Fibroblast of lung (primary cell): Measurements from ENCODE around the gene DMBX1. TPM values are rescaled to one million over a fixed set of nuclear protein-coding genes. Genes with fewer than 3 reads are reported as not detected.

Source experiments
- DNase-seq, 2 donors: peaks; one replicate each; pipeline versions ENCODE4 v3.0.0 to v3.0.0-alpha.2; 2010; ENCODE audit warnings: low read depth in 2 of 2
- H2AFZ ChIP-seq: 2 replicates; pipeline ENCODE4 v1.5.1; 2012; ENCODE audit warnings: low read length, control low read depth, inconsistent platforms
- H3K27ac ChIP-seq: 2 replicates; pipeline ENCODE4 v1.5.1; 2011; ENCODE audit warnings: low read length, control low read depth; ENCODE audit not compliant: insufficient read depth
- H3K27me3 ChIP-seq: 2 replicates; pipeline ENCODE4 v1.5.1; 2011; ENCODE audit warnings: mild to moderate bottlenecking, low read length; ENCODE audit not compliant: control insufficient read depth, insufficient read depth
- H3K36me3 ChIP-seq: 2 replicates; pipeline ENCODE4 v1.5.1; 2011; ENCODE audit warnings: low read length; ENCODE audit not compliant: control insufficient read depth, insufficient read depth
- H3K4me1 ChIP-seq: 2 replicates; pipeline ENCODE4 v1.5.1; 2011; ENCODE audit warnings: low read length; ENCODE audit not compliant: control insufficient read depth, insufficient read depth; ENCODE audit errors: extremely low read depth
- H3K4me2 ChIP-seq: 2 replicates; pipeline ENCODE4 v1.5.1; 2011; ENCODE audit warnings: low read length, control low read depth; ENCODE audit not compliant: insufficient read depth; ENCODE audit errors: extremely low read depth
- H3K4me3 ChIP-seq, 4 experiments: fragments of 200-600 bp in 1 of 4; sonication (generic) in 1 of 4; replicated peaks in 1 of 4; 2 replicates each; pipeline ENCODE4 v1.5.1; 2011 to 2016; ENCODE audit warnings: low read length in 4 of 4, low read depth in 3 of 4, mild to moderate bottlenecking in 3 of 4, control low read depth in 2 of 4, inconsistent platforms in 1 of 4, mixed read lengths in 1 of 4; ENCODE audit not compliant: insufficient read depth in 1 of 4; ENCODE audit errors: control extremely low read depth in 1 of 4
- H3K79me2 ChIP-seq: 2 replicates; pipeline ENCODE4 v1.5.1; 2012; ENCODE audit warnings: mild to moderate bottlenecking, low read length, inconsistent platforms; ENCODE audit not compliant: control insufficient read depth, insufficient read depth
- H3K9ac ChIP-seq: 2 replicates; pipeline ENCODE4 v1.5.1; 2011; ENCODE audit warnings: mild to moderate bottlenecking, low read length, control low read depth; ENCODE audit not compliant: insufficient read depth
- H3K9me3 ChIP-seq: 2 replicates; pipeline ENCODE4 v1.5.1; 2012; ENCODE audit warnings: low read depth, low read length; ENCODE audit not compliant: control insufficient read depth, insufficient read depth
- H4K20me1 ChIP-seq: 2 replicates; pipeline ENCODE4 v1.5.1; 2011; ENCODE audit warnings: low read length; ENCODE audit not compliant: control insufficient read depth, insufficient read depth; ENCODE audit errors: extremely low read depth
- CTCF ChIP-seq, 2 donors: IDR thresholded peaks in 1 of 2; conservative IDR thresholded peaks in 1 of 2; 1 replicate in 1 of 2; 2 replicates in 1 of 2; pipeline ENCODE4 v1.5.1; 2011 to 2012; ENCODE audit warnings: low read length in 2 of 2, control low read depth in 1 of 2, inconsistent platforms in 1 of 2, low read depth in 1 of 2, mild to moderate bottlenecking in 1 of 2
- EZH2 ChIP-seq: IDR thresholded peaks from 2 replicates; pipeline ENCODE4 v1.5.1; 2012; ENCODE audit warnings: low read length, control low read depth, mild to moderate bottlenecking; ENCODE audit errors: missing control alignments
- polyA plus RNA-seq, 2 donors: library from polyadenylated mRNA; depleted of rRNA in 1 of 2; stranded (reverse) in 1 of 2; unstranded in 1 of 2; fragments of >200 nt; gene quantifications; 2 replicates each; pipeline ENCODE4 v1.2.1, GENCODE V29; 2011 to 2012; ENCODE audit warnings: missing spikeins in 1 of 2
- total RNA-seq: library from RNA; depleted of rRNA; stranded (reverse); fragments of >200 nt; gene quantifications from 2 replicates; pipeline ENCODE4 v1.2.1, GENCODE V29; 2014

The DMBX1 gene
- total and polyA plus RNA-seq, 2 donors (not counting 1 experiment from before 2014, with no cell fraction given), result not detected

GRCh38 chr1:46497020-46497419, 7.4 kb downstream of the DMBX1 start:
- no peaks in the 10 kb centered on the region for H3K79me2 ChIP-seq
- H3K27ac ChIP-seq, result no peak overlapping the region
- no peaks in the 10 kb centered on the region for H3K4me1 ChIP-seq
- no peak overlapping the region for H3K9ac ChIP-seq
- H3K4me2 ChIP-seq, result no peak overlapping the region
- H3K27me3 ChIP-seq, result peaks cover 21% of the 10 kb centered on the region
- H2AFZ ChIP-seq, result no peak overlapping the region
- no peak for DNase-seq
- no peaks in the 10 kb centered on the region for H3K9me3 ChIP-seq
- H4K20me1 ChIP-seq, result peaks cover 3% of the 10 kb centered on the region
- no peak overlapping the region for H3K4me3 ChIP-seq
- TF ChIP-seq CTCF (conservative IDR thresholded peaks at IDR 0.05 in 1 of 2, IDR thresholded peaks at IDR 0.05 in 1 of 2; ENCODE audit: low read depth in 1 of 2, low read length in 2 of 2) (no peak), EZH2 (no peak)
- no peaks in the 10 kb centered on the region for H3K36me3 ChIP-seq

- Histone ChIP-seq H3K27ac (no peak overlapping the region), H4K20me1 (peaks cover 1% of the 10 kb centered on the region), H2AFZ (no peak overlapping the region), H3K36me3 (no peaks in the 10 kb centered on the region), H3K79me2 (no peaks in the 10 kb centered on the region), H3K27me3 (peaks cover 17% of the 10 kb centered on the region), H3K9ac (no peak overlapping the region), H3K4me2 (no peak overlapping the region), H3K4me3 (no peak overlapping the region), H3K4me1 (no peaks in the 10 kb centered on the region), H3K9me3 (no peaks in the 10 kb centered on the region)
- no peak for TF ChIP-seq CTCF (conservative IDR thresholded peaks at IDR 0.05 in 1 of 2, IDR thresholded peaks at IDR 0.05 in 1 of 2; ENCODE audit: low read depth in 1 of 2, low read length in 2 of 2)
- TF ChIP-seq EZH2, result no peak
- no peak for DNase-seq
Measured at GRCh38 chr1:46497665-46498064, 8.0 kb downstream of the DMBX1 start.

GRCh38 chr1:46501528-46501927, 11.9 kb downstream of the DMBX1 start:
- Histone ChIP-seq H4K20me1 (peaks cover 1% of the 10 kb centered on the region), H3K4me2 (no peak overlapping the region), H3K9ac (no peak overlapping the region), H3K36me3 (no peaks in the 10 kb centered on the region), H3K79me2 (no peaks in the 10 kb centered on the region), H2AFZ (no peak overlapping the region), H3K4me3 (no peak overlapping the region), H3K9me3 (no peaks in the 10 kb centered on the region), H3K27me3 (peaks cover 12% of the 10 kb centered on the region), H3K27ac (no peak overlapping the region), H3K4me1 (no peaks in the 10 kb centered on the region)
- DNase-seq, result no peak
- TF ChIP-seq EZH2 (no peak), CTCF (conservative IDR thresholded peaks at IDR 0.05 in 1 of 2, IDR thresholded peaks at IDR 0.05 in 1 of 2; ENCODE audit: low read depth in 1 of 2, low read length in 2 of 2) (no peak)
